Panc1 (cell line): ENCODE data around the gene CYBA.

Experiments used
- SIN3A ChIP-seq: IDR thresholded peaks from 2 replicates; pipeline ENCODE4 v1.6.1; 2012; ENCODE audit warnings: low read depth, mild to moderate bottlenecking, low read length, moderate library complexity, borderline replicate concordance; ENCODE audit not compliant: insufficient read depth
- TF ChIP-seq, protein P1 (sequence below): fragments of 450-650 bp; IDR thresholded peaks from 2 replicates; pipeline ENCODE4 v1.5.1; 2017; ENCODE audit warnings: mild to moderate bottlenecking
- TF ChIP-seq, protein P2 (sequence below), 2 experiments: IDR thresholded peaks; 2 replicates each; pipeline ENCODE4 v1.6.1; 2011 to 2012; ENCODE audit warnings: low read depth in 2 of 2, control low read depth in 1 of 2, low read length in 1 of 2, mild to moderate bottlenecking in 1 of 2, moderate library complexity in 1 of 2; ENCODE audit not compliant: insufficient read depth in 1 of 2

DNA sequence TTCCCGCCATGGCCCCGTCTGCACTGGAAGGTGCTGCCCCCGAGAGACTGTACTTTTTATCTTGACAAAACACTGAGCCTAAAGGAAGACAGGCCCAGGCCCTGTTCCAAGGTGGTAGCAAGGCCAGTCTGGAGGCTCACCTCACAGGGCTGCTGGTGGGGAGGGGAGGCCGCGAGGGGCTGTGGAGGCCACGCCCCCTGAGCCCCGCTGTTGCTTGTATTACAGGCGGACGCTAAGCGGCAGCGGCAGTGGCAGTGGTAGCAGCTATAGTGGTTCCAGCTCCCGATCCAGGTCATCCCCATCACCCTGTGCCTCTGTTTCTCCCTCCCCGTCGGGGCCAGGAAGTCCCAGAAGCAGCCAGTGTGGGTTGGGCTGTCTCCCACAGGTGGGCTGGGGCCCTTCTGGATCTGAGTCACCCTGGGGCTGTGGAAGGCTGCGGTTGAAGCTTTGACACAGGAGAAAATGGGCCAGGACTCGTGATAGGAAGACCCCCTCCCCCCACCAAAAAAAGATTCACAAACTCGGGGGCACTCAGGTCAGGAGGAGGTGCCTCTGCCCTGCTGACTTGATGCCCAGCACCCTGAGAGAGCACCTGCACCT, 25.8 kb downstream of the CYBA start:
- TF ChIP-seq SIN3A, result no peak
- TF ChIP-seq, protein P1, sequence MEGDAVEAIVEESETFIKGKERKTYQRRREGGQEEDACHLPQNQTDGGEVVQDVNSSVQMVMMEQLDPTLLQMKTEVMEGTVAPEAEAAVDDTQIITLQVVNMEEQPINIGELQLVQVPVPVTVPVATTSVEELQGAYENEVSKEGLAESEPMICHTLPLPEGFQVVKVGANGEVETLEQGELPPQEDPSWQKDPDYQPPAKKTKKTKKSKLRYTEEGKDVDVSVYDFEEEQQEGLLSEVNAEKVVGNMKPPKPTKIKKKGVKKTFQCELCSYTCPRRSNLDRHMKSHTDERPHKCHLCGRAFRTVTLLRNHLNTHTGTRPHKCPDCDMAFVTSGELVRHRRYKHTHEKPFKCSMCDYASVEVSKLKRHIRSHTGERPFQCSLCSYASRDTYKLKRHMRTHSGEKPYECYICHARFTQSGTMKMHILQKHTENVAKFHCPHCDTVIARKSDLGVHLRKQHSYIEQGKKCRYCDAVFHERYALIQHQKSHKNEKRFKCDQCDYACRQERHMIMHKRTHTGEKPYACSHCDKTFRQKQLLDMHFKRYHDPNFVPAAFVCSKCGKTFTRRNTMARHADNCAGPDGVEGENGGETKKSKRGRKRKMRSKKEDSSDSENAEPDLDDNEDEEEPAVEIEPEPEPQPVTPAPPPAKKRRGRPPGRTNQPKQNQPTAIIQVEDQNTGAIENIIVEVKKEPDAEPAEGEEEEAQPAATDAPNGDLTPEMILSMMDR, result no peak
- TF ChIP-seq, protein P2, sequence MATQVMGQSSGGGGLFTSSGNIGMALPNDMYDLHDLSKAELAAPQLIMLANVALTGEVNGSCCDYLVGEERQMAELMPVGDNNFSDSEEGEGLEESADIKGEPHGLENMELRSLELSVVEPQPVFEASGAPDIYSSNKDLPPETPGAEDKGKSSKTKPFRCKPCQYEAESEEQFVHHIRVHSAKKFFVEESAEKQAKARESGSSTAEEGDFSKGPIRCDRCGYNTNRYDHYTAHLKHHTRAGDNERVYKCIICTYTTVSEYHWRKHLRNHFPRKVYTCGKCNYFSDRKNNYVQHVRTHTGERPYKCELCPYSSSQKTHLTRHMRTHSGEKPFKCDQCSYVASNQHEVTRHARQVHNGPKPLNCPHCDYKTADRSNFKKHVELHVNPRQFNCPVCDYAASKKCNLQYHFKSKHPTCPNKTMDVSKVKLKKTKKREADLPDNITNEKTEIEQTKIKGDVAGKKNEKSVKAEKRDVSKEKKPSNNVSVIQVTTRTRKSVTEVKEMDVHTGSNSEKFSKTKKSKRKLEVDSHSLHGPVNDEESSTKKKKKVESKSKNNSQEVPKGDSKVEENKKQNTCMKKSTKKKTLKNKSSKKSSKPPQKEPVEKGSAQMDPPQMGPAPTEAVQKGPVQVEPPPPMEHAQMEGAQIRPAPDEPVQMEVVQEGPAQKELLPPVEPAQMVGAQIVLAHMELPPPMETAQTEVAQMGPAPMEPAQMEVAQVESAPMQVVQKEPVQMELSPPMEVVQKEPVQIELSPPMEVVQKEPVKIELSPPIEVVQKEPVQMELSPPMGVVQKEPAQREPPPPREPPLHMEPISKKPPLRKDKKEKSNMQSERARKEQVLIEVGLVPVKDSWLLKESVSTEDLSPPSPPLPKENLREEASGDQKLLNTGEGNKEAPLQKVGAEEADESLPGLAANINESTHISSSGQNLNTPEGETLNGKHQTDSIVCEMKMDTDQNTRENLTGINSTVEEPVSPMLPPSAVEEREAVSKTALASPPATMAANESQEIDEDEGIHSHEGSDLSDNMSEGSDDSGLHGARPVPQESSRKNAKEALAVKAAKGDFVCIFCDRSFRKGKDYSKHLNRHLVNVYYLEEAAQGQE (IDR thresholded peaks at IDR 0.05; ENCODE audit: insufficient read depth in 1 of 2, low read depth in 2 of 2, low read length in 1 of 2), result no peak
